ENCODE measurements around the gene TAS2R42.
A peak's percentile ranks its signal among the peaks of the same experiment; 100 is the strongest.

The TAS2R42 gene

GRCh38 chr12:11186837-11187236 lies at the start of gene TAS2R42:
TSS of gene TAS2R42 (minus strand) at chr12:11186937. CDS start at chr12:11186937, 0 bp downstream.
- no peak for DNase-seq (ENCODE audit: low read depth, low spot score)

- DNase-seq (ENCODE audit: low read depth, low spot score) = no peak
Observed at GRCh38 chr12:11233532-11233931, 46.8 kb upstream of the TAS2R42 start.

GRCh38 chr12:11228296-11228879 lies 41.7 kb upstream of the TAS2R42 start:
- DNase-seq (ENCODE audit: low read depth, low spot score) = peak; percentile 60

GRCh38 chr12:11227373-11227772 lies 40.6 kb upstream of the TAS2R42 start:
- DNase-seq (ENCODE audit: low read depth, low spot score) = no peak

GRCh38 chr12:11209113-11209512 lies 22.4 kb upstream of the TAS2R42 start:
- peak; percentile 30 for DNase-seq (ENCODE audit: low read depth, low spot score)

- DNase-seq (ENCODE audit: low read depth, low spot score) = no peak
Observed at GRCh38 chr12:11204173-11204572, 17.4 kb upstream of the TAS2R42 start.

- no peak for DNase-seq (ENCODE audit: low read depth, low spot score)
Observed at GRCh38 chr12:11202811-11203210, 16.1 kb upstream of the TAS2R42 start.

GRCh38 chr12:11183011-11183410 lies 3.7 kb downstream of the TAS2R42 start:
- DNase-seq (ENCODE audit: low read depth, low spot score) = no peak

- DNase-seq (ENCODE audit: low read depth, low spot score) = no peak
Observed at GRCh38 chr12:11182529-11182928, 4.2 kb downstream of the TAS2R42 start.

GRCh38 chr12:11178250-11178649 lies 8.5 kb downstream of the TAS2R42 start:
- DNase-seq (ENCODE audit: low read depth, low spot score) = no peak

GRCh38 chr12:11174022-11174421 lies 12.7 kb downstream of the TAS2R42 start:
- no peak for DNase-seq (ENCODE audit: low read depth, low spot score)

- no peak for DNase-seq (ENCODE audit: low read depth, low spot score)
Observed at GRCh38 chr12:11171969-11172675, 14.6 kb downstream of the TAS2R42 start.

GRCh38 chr12:11171145-11171968 lies 15.4 kb downstream of the TAS2R42 start, which contains the start of gene SMIM10L1:
TSS of gene SMIM10L1 (plus strand) at chr12:11171194. CDS start at chr12:11171357, 163 bp downstream.
- DNase-seq (ENCODE audit: low read depth, low spot score) = peak; percentile 80

- DNase-seq (ENCODE audit: low read depth, low spot score) = no peak
Observed at GRCh38 chr12:11170810-11171144, 16.0 kb downstream of the TAS2R42 start.

GRCh38 chr12:11166300-11166699 lies 20.4 kb downstream of the TAS2R42 start:
- DNase-seq (ENCODE audit: low read depth, low spot score) = no peak

GRCh38 chr12:11164384-11164783 lies 22.4 kb downstream of the TAS2R42 start:
- no peak for DNase-seq (ENCODE audit: low read depth, low spot score)

- DNase-seq (ENCODE audit: low read depth, low spot score) = no peak
Observed at GRCh38 chr12:11162502-11162901, 24.2 kb downstream of the TAS2R42 start.

- DNase-seq (ENCODE audit: low read depth, low spot score) = no peak
Observed at GRCh38 chr12:11158885-11159444, 27.8 kb downstream of the TAS2R42 start.

- no peak for DNase-seq (ENCODE audit: low read depth, low spot score)
Observed at GRCh38 chr12:11154400-11154925, 32.3 kb downstream of the TAS2R42 start.

GRCh38 chr12:11152725-11153124 lies 34.0 kb downstream of the TAS2R42 start:
- DNase-seq (ENCODE audit: low read depth, low spot score) = no peak

GRCh38 chr12:11150832-11151231 lies 35.9 kb downstream of the TAS2R42 start:
- DNase-seq (ENCODE audit: low read depth, low spot score) = no peak

GRCh38 chr12:11147420-11147819 lies 39.3 kb downstream of the TAS2R42 start:
- DNase-seq (ENCODE audit: low read depth, low spot score) = no peak
